Lung (tissue), 12 donors: Measurements from ENCODE around the gene MIPEP. TPM values are rescaled to one million over a fixed set of nuclear protein-coding genes. Genes with fewer than 3 reads are reported as not detected.

Source experiments
- ATAC-seq: fragments of 200-7000 bp; cut with Tn5 transposase; one replicate; pipeline ENCODE4 v1.9.1; 2020; ENCODE audit warnings: moderate number of reproducible peaks; ENCODE audit not compliant: insufficient read depth, low FRiP score
- DNase-seq, 3 donors: peaks; one replicate each; pipeline ENCODE4 v3.0.0-alpha.2; 2013 to 2017
- H3K27ac ChIP-seq, 2 donors: one replicate each; pipeline ENCODE4 v1.5.1; 2013; ENCODE audit warnings: mild to moderate bottlenecking in 2 of 2, moderate library complexity in 2 of 2, control low read depth in 1 of 2, inconsistent platforms in 1 of 2, low read depth in 1 of 2, low read length in 1 of 2
- H3K27me3 ChIP-seq, 3 donors: one replicate each; pipeline ENCODE4 v1.5.1; 2013; ENCODE audit warnings: low read length in 2 of 3; ENCODE audit not compliant: control insufficient read depth in 3 of 3, insufficient read depth in 3 of 3
- H3K36me3 ChIP-seq, 4 donors: one replicate each; pipeline ENCODE4 v1.5.1; 2013; ENCODE audit warnings: low read length in 4 of 4, mild to moderate bottlenecking in 1 of 4, moderate library complexity in 1 of 4; ENCODE audit not compliant: control insufficient read depth in 4 of 4, insufficient read depth in 4 of 4
- H3K4me1 ChIP-seq, 5 donors: one replicate each; pipeline ENCODE4 v1.5.1; 2013; ENCODE audit warnings: low read length in 5 of 5, mild to moderate bottlenecking in 2 of 5, moderate library complexity in 1 of 5; ENCODE audit not compliant: control insufficient read depth in 5 of 5, insufficient read depth in 5 of 5
- H3K4me3 ChIP-seq: one replicate; pipeline ENCODE4 v1.5.1; 2013; ENCODE audit warnings: mild to moderate bottlenecking, control low read depth, moderate library complexity
- H3K9ac ChIP-seq, 2 donors: one replicate each; pipeline ENCODE4 v1.5.1; 2013; ENCODE audit warnings: low read length in 2 of 2, control low read depth in 1 of 2; ENCODE audit not compliant: insufficient read depth in 1 of 2
- H3K9me3 ChIP-seq, 4 donors: one replicate each; pipeline ENCODE4 v1.5.1; 2013; ENCODE audit warnings: low read length in 3 of 4, mild to moderate bottlenecking in 1 of 4, moderate library complexity in 1 of 4; ENCODE audit not compliant: control insufficient read depth in 4 of 4, insufficient read depth in 3 of 4
- CTCF ChIP-seq: IDR thresholded peaks from 2 replicates; pipeline ENCODE4 v1.5.1; 2012; ENCODE audit warnings: mild to moderate bottlenecking; ENCODE audit errors: control extremely low read depth, extremely low read depth
- WGBS, 2 donors: extraction: QIAGEN DNeasy Blood & Tissue Kit; methylation state at CpG; one replicate each; pipeline ENCODE4 v1.1.7; 2013; 5-methylcytosine and 5-hydroxymethylcytosine counted together
- polyA plus RNA-seq, 2 donors: library from polyadenylated mRNA; stranded (reverse); fragments of 200-250 nt; gene quantifications; one replicate each; pipeline ENCODE4 v1.2.1, GENCODE V29; 2013
- total RNA-seq, 2 donors: library from RNA; depleted of rRNA in 1 of 2; stranded (reverse); fragments of >200 nt in 1 of 2; gene quantifications; one replicate each; pipeline ENCODE4 v1.2.1, GENCODE V29; 2014 to 2021
- donor health status: control.
- donor health status: control.
- donor health status: Bipolar disorder and iron deficiency.
- donor health status: healthy.
- donor health status: DM: yes; HTN: yes; CAD: no.

MIPEP gene
- total and polyA plus RNA-seq, 4 donors = 12.9 to 35.1 (median 25.3) TPM

- no peak overlapping the region for H3K27ac ChIP-seq
These were observed 158.9 kb downstream of the MIPEP start for GRCh38 chr13:23730251-23730650.

GRCh38 chr13:23729531-23729930 is 159.7 kb downstream of the MIPEP start:
- Histone ChIP-seq H3K9ac (no peak overlapping the region), H3K36me3 (peaks cover 0 to 9% (median 7%) of the 10 kb centered on the region in 4 donors), H3K27ac (no peak overlapping the region), H3K27me3 (no peaks in the 10 kb centered on the region), H3K4me1 (peaks cover 0 to 12% (median 0%) of the 10 kb centered on the region in 5 donors), H3K9me3 (no peaks in the 10 kb centered on the region), H3K4me3 (no peak overlapping the region)
- TF ChIP-seq CTCF = no peak
- DNase-seq (no peak), ATAC-seq (no peak)

More at GRCh38 chr13:23730251-23730650, 158.9 kb downstream of the MIPEP start:
- DNase-seq = no peak
- 70 to 83% methylated on average over 6 of the region's 6 CpGs for whole genome bisulfite sequencing, 2 donors
- peak; percentile 85 for ATAC-seq
- H3K9me3 ChIP-seq = no peaks in the 10 kb centered on the region
- no peak overlapping the region for H3K4me3 ChIP-seq
- H3K4me1 ChIP-seq = peaks cover 0 to 12% (median 5%) of the 10 kb centered on the region in 5 donors
- H3K36me3 ChIP-seq = peaks cover 0 to 9% (median 7%) of the 10 kb centered on the region in 4 donors
- H3K9ac ChIP-seq = no peak overlapping the region
- no peak for TF ChIP-seq CTCF
- H3K27me3 ChIP-seq = no peaks in the 10 kb centered on the region

GRCh38 chr13:23728807-23729206 is 160.4 kb downstream of the MIPEP start:
- Histone ChIP-seq H3K4me1 (peaks cover 0 to 13% (median 0%) of the 10 kb centered on the region in 5 donors), H3K9ac (no peak overlapping the region), H3K36me3 (peaks cover 0 to 9% (median 7%) of the 10 kb centered on the region in 4 donors), H3K4me3 (no peak overlapping the region), H3K27me3 (no peaks in the 10 kb centered on the region), H3K9me3 (no peaks in the 10 kb centered on the region), H3K27ac (no peak overlapping the region)
- 90 to 94% methylated on average over 3 of the region's 3 CpGs for WGBS, 2 donors
- TF ChIP-seq CTCF = no peak
- ATAC-seq (no peak), DNase-seq (no peak)

GRCh38 chr13:23725922-23726321 is 163.3 kb downstream of the MIPEP start:
- ATAC-seq (no peak), DNase-seq (no peak)
- Histone ChIP-seq H3K9ac (no peak overlapping the region), H3K27me3 (no peaks in the 10 kb centered on the region), H3K4me1 (peaks cover 0 to 17% (median 7%) of the 10 kb centered on the region in 5 donors), H3K36me3 (peaks cover 0 to 9% (median 5%) of the 10 kb centered on the region in 4 donors), H3K27ac (no peak overlapping the region), H3K4me3 (no peak overlapping the region), H3K9me3 (no peaks in the 10 kb centered on the region)
- 92 to 96% methylated on average over 10 of the region's 10 CpGs for WGBS, 2 donors
- no peak for TF ChIP-seq CTCF
